ENCODE data around the gene SUGP2. TPM values are rescaled to one million over a fixed set of nuclear protein-coding genes. Genes with fewer than 3 reads are reported as not detected.
A peak's percentile ranks its signal among the peaks of the same experiment; 100 is the strongest.

SUGP2 gene
- total RNA-seq, 1 donor from 2014 or later: 68.2 TPM

GRCh38 chr19:19053508-19054314 lies 20.4 kb upstream of the SUGP2 start:
- no peak overlapping the region for H3K27ac ChIP-seq (replicated peaks)
- no peak overlapping the region for H3K4me3 ChIP-seq
- H3K4me1 ChIP-seq: no peaks in the 10 kb centered on the region
- intact Hi-C loops (cut with micrococcal nuclease): loop anchor here (5.0 kb wide), 1 partner anchor 84 kb away; the partner anchor contains the start of gene TMEM161A
- H3K9me3 ChIP-seq (replicated peaks): no peaks in the 10 kb centered on the region
- peaks cover 50% of the 10 kb centered on the region for H3K36me3 ChIP-seq
- peak; percentile 84 for TF ChIP-seq CTCF (IDR thresholded peaks at IDR 0.05; ENCODE audit: borderline replicate concordance)
- peak; percentile 76 for DNase-seq
- no peaks in the 10 kb centered on the region for H3K27me3 ChIP-seq (ENCODE audit: low read depth)

GRCh38 chr19:19052921-19053320 lies 19.6 kb upstream of the SUGP2 start:
- TF ChIP-seq CTCF (IDR thresholded peaks at IDR 0.05; ENCODE audit: borderline replicate concordance): no peak
- Histone ChIP-seq H3K27me3 (ENCODE audit: low read depth) (no peaks in the 10 kb centered on the region), H3K9me3 (replicated peaks) (no peaks in the 10 kb centered on the region), H3K4me3 (no peak overlapping the region), H3K36me3 (peaks cover 47% of the 10 kb centered on the region), H3K4me1 (no peaks in the 10 kb centered on the region), H3K27ac (replicated peaks) (no peak overlapping the region)
- no peak for DNase-seq
- intact Hi-C loops (cut with micrococcal nuclease): loop anchor here (5.0 kb wide), 1 partner anchor 84 kb away; the partner anchor contains the start of gene TMEM161A

- intact Hi-C loops (cut with micrococcal nuclease): loop anchor here (5.0 kb wide), 1 partner anchor 86 kb away; the partner anchor contains the start of gene TMEM161A
- no peaks in the 10 kb centered on the region for H3K9me3 ChIP-seq (replicated peaks)
- no peak overlapping the region for H3K27ac ChIP-seq (replicated peaks)
- no peaks in the 10 kb centered on the region for H3K27me3 ChIP-seq (ENCODE audit: low read depth)
- no peak overlapping the region for H3K4me3 ChIP-seq
- TF ChIP-seq CTCF (IDR thresholded peaks at IDR 0.05; ENCODE audit: borderline replicate concordance): no peak
- DNase-seq: no peak
- no peaks in the 10 kb centered on the region for H3K4me1 ChIP-seq
- peaks cover 47% of the 10 kb centered on the region for H3K36me3 ChIP-seq
Measured at GRCh38 chr19:19051478-19052213, 18.3 kb upstream of the SUGP2 start.

GRCh38 chr19:19050731-19051130 lies 17.4 kb upstream of the SUGP2 start:
- Histone ChIP-seq H3K9me3 (replicated peaks) (no peaks in the 10 kb centered on the region), H3K4me3 (no peak overlapping the region), H3K27me3 (ENCODE audit: low read depth) (no peaks in the 10 kb centered on the region), H3K27ac (replicated peaks) (no peak overlapping the region), H3K36me3 (peaks cover 54% of the 10 kb centered on the region), H3K4me1 (no peaks in the 10 kb centered on the region)
- DNase-seq: no peak
- TF ChIP-seq CTCF (IDR thresholded peaks at IDR 0.05; ENCODE audit: borderline replicate concordance): no peak
- intact Hi-C loops (cut with micrococcal nuclease): loop anchor here (5.0 kb wide), 1 partner anchor 87 kb away; the partner anchor contains the start of gene TMEM161A

GRCh38 chr19:19050104-19050503 lies 16.8 kb upstream of the SUGP2 start:
- H3K36me3 ChIP-seq: peaks cover 51% of the 10 kb centered on the region
- no peaks in the 10 kb centered on the region for H3K27me3 ChIP-seq (ENCODE audit: low read depth)
- H3K4me1 ChIP-seq: no peaks in the 10 kb centered on the region
- no peaks in the 10 kb centered on the region for H3K9me3 ChIP-seq (replicated peaks)
- intact Hi-C loops (cut with micrococcal nuclease): loop anchor here (5.0 kb wide), 1 partner anchor 87 kb away; the partner anchor contains the start of gene TMEM161A
- H3K4me3 ChIP-seq: no peak overlapping the region
- no peak overlapping the region for H3K27ac ChIP-seq (replicated peaks)
- TF ChIP-seq CTCF (IDR thresholded peaks at IDR 0.05; ENCODE audit: borderline replicate concordance): no peak
- DNase-seq: no peak
